Renal cortical epithelial cell (primary cell): ENCODE results near the gene HIBADH. TPM values are rescaled to one million over a fixed set of nuclear protein-coding genes. Genes with fewer than 3 reads are reported as not detected.
"Not testable (repeated sequence)": the region's sequence is repeated elsewhere in the genome, so short reads cannot be mapped to it uniquely, and the experiment has no call there.

Experiments
- DNase-seq: peaks from one replicate; pipeline ENCODE4 v3.0.0-alpha.2; 2011; ENCODE audit warnings: low read depth
- total RNA-seq: library from RNA; depleted of rRNA; stranded (reverse); fragments of >200 nt; gene quantifications from 2 replicates; pipeline ENCODE4 v1.2.3, GENCODE V29; 2014

Gene HIBADH
- total RNA-seq, 1 donor from 2014 or later = 129 TPM

DNA sequence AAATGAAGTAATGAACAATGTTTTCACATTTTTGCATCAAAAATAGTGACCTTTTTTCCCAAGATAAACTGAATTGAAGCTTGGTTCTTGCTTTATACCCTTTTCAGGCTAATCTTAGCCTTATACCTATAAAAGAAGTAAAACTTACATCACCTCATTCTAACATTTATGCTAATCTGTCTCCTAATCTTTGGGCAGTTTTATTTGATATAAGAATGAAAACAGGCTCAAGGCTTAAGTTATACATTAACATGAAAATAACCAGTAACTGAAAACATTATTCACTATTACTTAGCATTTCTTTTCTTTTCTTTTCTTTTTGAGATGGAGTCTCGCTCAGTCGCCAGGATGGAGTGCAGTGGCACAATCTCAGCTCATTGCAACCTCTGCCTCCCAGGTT, 113.1 kb downstream of the HIBADH start:
- peak; percentile 6 for DNase-seq

DNA sequence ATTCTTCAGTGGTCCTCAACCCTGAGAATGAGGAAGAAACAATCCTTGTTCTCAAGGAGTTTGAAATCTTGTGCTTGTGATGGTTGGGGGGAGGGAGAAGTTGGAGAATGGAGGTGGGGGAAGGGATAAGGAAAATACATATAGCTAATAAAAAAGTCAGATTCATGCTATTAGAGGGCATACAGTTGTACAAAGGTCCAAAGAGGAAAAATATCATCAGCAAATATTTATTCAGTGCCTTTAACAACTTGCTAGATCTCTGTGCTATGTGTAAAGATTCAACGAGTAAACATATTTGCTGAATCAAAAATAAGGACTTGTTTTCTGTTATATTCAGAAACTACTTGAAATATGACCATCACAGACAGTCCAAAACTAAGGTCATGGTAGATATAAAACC, 114.4 kb downstream of the HIBADH start:
- no peak for DNase-seq

DNA sequence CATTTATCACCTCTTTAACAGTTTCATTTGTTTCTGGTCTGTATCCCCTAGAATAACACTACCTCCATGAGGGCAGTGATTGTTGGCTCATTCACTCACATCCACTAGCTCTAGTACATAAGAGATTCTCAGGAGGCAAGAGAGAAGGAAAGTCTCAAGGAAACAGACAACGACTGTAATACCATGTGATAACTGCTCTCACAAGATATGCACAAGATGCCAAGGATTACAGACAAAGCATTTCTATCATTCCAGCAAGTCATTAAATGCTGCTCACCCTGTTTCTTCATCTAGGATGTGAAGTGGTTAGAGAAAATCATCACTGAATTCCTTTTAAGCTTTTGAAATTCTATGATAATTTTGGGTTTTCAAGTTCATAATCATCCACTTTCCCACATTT, 115.3 kb downstream of the HIBADH start:
- peak; percentile 22 for DNase-seq

DNA sequence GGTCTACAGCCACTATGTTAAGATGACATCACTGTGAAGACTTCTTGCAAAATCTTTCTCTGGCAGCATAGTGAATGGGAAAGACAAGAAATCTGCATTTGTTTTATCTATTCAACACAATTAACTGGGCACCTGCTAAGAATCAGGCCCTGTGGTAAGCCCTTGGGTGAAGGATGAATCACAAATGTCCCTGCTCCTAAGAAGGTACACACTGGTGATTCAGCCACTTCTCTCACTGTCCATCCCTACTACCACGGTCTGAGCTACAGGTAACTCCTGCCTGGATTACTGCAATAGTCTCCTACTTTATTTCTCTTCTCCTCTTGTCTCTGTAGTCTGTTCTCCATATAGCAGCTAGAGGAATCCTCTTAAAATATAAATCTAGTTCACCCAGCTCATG, 116.1 kb downstream of the HIBADH start:
- DNase-seq = peak; percentile 14

DNA sequence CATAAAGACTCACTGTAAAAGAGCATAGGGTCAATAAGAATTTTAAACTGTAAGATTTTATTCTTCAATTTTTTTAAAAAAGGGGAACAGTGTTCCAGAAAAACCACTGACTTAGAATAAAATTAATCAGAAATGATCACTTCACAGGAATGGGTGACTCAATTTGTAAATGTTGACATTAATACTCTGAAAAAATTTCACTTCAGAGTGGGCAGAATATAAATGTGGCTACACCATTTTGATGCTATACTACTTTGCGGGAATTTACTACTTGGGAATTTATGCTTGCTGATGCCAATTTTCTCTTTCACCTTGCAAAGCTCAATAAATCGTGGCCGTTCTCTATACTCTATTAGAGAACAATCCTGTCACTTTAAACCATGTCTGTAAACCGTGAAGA, 126.9 kb downstream of the HIBADH start:
- DNase-seq = no peak

DNA sequence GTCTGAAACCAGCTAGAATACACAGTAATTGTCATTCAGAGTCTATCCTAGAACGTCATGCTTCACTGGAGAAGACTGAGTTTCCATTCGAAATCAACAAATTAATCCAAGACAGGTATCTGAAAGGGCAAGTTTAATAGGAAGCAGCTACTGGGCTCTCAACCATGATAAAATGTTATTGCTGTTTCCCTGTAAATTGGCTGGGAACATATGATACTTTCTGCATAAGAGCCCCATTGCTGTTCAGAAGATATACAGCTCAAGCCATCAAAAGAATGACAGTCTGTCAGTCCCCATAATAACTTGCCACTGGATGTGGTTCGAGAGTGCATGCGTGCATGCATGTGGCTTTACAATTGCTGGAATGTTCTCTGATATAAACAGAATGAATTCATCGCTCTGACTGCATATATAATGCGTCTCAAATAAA, 129.0 kb downstream of the HIBADH start:
- peak; percentile 16 for DNase-seq

DNA sequence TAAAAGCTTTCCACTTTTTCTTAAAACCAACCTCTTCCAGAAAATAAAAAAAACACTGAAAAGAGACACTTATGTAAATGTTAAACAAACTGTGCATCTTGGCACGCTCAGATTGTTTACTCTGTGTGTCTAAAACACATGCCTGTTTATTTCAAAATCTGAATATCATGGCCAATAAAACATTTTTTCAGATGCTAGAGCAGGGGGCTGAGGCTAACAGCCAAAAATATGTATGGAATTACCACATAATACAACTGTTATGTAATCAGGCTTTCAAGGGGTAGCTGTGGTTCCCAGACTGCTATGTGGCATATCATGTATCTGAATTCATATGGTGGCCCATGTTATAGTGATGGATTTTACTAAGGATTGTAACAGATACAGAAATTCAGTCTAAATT, 130.4 kb downstream of the HIBADH start:
- DNase-seq = no peak

DNA sequence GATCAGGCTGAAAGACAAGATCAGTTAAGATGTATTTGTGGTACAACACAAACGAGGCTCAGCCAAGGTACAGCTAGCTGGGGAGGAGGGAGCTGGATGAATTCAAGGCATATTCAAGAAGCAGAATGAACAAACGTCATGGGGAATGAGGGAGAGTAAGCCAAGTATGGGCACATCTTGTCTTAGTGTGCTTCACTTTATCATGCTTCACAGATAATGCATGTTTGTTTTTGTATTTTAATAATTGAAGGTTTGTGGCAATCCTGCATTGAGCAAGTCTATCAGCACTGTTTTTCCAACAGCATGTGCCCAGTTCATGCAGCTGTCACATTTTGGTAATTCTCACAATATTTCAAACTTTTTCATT, 135.4 kb downstream of the HIBADH start:
- no peak for DNase-seq

DNA sequence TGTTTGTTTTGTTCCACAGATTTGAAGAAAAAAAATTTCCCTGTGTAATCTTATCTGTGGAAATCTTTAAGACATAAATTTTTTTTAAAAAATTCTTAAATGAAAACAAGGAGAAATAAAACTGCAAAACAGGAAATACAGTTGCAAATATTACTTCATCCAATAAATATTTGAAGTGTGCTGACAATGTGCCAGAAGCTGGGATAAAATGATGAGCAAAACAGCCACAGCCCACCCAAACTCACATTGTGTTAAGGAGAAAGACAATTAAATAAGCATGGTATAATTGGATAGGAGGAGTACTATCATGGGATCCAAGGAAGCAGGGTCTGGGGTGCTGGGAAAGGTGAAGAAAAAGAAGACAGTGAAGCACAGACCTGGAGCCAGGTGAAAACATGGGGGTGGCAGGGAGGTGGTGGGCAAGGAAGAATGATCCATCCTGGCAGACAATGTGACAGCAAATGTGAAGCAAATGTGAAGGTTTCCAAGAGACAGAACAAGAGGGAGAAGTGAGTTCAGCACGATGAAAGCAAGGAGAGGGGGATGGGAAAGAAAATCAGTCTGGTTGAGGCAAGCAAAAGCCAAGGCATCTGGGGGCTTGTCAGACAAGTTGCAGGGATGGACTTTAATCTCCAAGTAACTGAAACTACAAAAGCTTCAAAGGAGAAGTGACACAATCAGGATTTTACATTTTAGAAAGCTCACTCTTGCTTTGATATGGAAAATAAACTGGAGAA, 135.9 kb downstream of the HIBADH start:
- DNase-seq = no peak

DNA sequence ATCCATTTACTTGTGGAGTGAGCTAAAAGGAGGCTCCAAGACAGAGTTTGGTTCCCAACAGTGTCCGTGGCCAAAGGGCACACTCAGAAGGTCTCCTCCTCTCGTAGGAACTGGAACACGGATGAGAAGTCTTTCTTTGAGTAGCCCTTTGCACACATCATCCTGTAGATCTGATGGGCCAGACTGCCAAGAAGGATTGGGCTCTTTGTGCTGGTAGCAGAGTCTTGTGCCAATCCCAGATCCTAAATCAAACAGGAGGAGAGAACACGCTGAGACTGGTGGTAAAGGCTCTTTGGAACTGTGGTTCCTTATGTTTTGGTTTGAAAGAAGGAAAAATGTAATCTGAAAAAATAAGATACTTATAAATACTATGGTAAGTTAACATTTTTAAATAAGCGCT, 136.6 kb downstream of the HIBADH start:
- no peak for DNase-seq

DNA sequence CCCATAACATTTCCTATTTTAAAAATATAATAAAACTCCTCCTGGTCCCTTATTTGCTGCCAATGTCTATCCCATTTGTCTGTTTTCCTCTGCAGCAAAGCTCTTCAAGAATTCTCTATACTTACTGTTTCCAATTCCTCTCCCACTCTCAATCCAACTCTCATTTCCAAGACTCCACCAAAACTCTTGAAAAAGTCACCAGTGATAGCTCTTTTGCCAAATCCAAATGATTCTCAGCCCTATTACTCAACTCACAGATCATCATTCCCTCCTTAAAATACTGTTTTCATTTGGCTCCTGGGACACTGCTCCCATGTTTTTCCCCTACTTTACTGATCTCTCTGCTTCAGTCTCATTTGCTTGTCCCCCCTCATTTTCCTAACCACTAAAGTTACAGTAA, 139.4 kb downstream of the HIBADH start:
- DNase-seq = no peak

DNA sequence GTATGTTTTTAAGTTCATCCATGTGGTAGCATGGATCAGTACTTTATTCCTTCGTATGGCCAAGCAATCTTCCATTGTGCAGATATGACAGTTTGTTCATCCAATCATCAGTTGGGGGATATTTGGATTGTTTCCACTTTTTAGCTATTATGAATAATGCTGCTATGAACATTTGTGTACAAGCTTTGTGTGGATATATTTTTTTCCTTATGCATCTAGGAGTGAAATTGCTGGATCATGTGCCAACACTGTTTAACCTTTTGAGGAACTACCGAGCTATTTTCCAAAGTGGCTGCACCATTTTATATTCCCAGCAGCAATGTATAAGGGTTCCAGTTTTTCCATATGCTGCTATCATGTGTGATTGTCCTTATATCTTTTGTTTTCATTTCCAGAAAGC, 140.1 kb downstream of the HIBADH start:
- DNase-seq = no peak

DNA sequence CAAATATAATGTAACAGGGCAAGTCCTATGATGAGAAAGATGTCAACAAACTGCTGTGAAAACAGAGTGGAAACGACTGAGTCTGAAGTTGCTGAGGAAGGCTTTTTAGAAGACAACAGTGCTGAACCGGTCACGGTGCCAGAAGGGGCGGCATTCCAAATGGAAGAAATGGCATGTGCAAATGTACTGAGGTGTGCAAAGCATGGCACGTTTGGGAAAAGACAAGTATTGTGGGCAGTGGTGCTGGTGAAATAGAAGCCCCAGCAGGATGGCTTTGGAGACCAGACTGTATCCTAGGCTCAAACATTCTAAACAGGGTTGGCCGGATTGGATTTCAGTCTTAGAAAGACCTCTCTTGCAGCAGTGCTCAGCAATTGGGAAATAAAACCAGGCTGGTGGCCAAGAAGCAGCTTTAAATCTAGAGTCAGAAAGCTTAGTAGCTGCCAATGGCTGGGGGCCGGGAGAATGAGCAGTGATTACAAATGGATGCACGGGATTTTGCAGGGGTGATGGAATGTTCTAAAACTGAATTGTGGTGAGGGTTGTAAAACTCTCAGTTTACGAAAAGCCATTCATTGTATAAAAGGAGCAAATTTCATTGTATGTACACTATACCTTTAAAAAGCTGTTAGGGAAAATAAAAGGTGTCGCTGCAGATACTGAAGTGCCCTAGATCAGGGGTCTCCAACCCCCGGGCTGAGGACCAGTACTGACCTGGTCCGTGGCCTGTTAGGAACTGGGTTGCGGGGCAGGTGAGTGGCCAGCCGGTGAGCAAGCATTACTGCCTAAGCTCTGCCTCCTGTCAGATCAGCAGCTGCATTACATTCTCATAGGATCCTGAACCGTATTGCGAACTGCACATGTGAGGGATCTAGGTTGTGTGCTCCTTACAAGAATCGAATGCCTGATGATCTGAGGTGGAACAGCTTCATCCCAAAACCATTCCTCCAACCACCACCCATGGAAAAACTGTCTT, 141.6 kb downstream of the HIBADH start:
- no peak for DNase-seq

DNA sequence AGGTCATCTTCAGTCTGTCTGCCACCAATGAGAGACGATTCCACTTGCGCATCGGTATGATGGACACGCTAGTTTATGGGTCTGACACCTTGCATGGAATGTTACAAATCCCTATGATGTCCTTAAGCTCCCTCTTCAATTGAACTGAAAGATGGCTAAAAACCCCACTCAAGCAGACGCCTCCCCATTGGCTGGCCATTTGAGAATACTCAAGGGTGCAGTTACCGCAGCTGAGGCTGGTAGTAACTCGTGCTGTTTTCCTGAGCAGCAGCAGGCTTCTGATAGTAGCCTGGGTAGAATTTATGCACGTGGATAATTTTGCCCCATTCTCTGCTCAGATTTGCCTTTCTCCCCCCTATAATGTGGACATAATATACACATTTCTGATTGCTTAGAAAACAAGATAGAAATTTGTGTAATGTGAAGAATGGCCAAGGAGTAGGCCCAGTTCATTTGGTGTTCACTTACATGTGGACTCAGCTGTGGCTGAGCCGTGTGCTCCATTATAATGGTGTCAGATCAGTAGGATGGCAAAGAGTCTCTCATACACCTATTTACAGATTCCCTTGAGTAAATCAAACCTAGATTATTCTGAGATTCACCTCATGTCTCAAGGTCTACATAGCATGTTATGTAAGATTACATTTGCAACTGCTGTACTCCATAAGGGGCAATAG, 142.8 kb downstream of the HIBADH start:
- no peak for DNase-seq

DNA sequence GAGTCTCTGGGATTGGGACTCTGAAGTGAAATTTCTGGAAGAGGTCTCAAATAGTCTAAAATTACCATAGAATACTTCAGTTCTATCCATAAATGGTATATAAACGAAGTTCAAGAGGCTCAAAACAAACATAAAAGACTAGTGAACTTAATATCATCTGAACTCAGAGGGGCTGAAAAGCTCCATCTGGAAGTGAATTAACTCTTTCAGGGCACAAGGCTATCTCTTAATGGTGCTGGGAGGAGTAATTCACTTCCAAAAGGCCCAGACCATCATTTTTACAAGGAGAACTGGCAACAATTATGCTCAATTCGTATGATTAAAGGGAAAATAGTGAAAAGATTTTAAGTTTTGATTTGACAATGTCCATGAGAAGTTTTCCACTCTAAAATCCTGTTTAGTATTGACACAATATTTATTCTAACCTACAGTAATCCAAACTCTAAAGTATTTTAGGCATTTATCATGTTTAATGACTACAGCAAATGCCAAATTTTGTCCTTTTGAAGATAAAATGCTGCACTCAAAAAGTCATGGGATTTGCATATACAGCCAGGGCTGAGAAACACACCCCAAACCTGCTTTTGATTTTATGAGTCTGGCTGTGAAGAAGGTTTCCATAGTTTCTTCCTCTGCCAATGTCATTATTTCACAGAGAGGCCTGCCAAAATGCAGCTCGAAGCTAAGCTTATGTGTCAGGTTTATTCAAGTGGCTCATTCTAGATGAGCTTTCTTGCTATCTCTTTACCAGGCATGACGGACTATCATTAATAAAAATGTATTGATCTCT, 143.9 kb downstream of the HIBADH start:
- DNase-seq = no peak

DNA sequence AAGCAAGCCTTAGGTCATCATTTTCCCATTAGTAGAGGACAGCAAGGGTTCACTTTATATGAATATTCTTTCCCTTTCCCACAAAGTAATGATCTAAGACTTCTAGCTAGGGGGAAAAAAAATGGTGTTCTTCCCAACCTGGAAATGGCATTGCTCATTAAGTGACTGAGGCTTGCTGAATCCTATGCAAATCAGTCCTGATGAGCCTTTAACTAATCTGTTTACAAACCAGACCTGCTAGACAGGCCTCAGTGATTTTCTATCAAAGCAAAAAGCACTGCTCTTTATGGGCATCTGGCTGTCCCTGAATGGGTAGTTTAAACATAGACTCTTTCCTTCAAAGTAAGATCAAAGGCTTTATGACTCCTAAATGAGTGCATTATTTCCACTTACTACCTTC, 146.3 kb downstream of the HIBADH start:
- DNase-seq = peak; percentile 6

DNA sequence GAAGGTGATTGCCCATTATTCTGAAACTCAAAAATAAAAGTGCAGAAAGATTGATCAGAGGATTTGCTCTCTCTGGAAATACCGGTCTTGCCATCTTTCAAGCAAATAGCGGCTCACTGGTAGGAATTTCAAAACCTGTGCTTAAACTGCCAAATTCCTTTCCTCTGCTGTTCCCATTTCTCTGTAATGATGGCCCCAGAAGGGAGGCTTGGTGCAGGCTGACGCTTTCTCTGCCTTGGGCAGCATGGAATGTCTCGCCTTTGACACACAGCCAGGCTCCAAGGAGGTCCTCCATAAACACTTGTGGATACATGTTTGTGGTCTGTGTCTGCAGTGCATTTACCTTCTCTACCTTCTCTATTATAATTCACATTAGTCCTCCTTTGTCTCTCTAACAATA, 146.8 kb downstream of the HIBADH start:
- no peak for DNase-seq

DNA sequence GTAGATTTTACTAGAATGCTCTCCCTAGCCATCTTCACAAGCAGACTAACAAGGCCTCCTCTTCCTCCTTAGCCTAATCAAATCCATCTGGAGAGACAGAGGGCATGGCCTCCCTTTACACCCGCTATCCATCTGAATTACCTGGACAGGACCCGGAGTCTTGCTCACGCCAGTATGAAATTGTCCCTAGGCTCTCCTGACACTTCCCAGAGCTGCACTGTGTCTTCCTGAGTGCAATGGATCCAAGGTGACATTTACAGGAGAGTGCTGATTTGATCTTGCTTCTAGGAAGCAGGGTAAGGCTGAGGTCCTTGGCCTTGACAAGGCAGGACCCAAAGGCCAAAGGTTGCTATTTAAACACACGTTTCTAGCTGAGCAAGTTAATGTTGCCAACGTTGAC, 147.8 kb downstream of the HIBADH start:
- no peak for DNase-seq

DNA sequence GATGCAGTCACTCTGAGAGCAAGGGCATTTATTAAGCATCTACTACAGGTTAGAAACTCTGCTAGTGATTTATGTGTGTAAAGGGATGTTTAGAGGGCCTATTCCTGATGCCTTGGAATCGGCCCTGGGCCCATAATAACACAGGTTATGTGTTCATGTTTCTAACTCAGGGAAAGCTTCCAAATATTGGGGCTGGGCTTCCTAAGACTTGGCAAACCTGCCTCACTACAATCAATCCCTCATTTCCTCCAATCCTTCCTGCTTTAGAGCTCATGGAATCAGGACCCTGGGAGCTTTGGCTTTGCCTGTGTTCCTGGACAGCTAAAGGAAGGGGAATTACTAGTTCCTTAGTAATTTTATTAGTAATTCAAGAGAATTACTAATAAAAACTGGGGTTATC, 148.8 kb downstream of the HIBADH start:
- no peak for DNase-seq

DNA sequence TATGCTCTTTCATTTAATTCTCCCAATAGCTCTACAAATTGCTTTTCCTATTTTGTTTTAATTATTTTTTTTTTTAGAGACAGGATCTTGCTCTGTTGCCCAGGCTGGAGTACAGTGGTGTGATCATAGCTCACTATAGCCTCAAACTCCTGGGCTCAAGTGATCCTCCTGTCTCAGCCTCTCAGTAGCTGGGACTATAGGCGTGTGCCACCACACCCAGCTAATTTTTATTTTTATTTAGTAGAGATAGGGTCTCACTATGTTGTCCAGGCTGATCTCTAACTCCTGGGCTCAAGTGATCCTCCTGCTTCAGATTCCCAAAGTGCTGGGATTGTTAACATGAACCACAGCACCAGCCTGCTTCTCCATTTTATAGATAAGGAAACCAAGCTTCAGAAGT, 151.3 kb downstream of the HIBADH start:
- not testable (repeated sequence) for DNase-seq

DNA sequence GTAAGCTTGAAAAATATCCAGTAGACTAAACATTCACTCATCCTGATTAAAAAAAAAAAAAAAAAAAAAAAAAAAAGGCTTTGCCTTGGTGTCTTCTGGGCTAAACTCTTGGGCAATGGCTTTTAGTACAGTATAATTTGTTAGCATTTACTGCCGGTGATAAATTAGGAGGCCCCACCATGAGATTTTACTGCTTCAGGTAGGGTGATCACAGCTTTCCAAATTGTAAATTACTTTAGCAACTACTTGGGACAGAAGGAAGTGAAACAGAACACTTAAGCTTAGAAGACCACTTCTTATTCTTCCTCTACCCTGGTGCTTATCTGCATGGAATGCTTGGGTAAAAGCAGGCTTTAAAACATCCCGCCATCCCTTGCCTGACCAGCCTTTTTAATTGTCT, 152.1 kb downstream of the HIBADH start:
- no peak for DNase-seq

DNA sequence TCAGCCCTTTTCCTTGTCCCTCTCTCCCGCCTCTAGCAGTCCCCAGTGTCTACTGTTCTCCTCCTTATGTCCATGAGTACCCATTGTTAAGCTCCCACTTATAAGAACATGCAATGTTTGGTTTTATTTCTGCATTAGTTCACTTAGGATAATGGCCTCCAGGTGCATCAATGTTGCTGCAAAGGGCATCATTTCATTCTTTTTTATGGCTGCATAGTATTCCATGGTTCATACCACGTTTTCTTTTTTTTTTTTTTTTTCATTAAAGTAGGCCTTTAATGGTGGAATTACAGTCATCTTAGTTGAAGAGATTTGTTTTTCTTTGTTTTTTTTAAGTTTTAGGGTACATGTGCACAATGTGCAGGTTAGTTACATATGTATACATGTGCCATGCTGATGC, 160.8 kb downstream of the HIBADH start:
- not testable (repeated sequence) for DNase-seq
